Thyroid gland (tissue), 4 donors: ENCODE results near the gene PFN4.
A peak's percentile ranks its signal among the peaks of the same experiment; 100 is the strongest.

Source experiments
- CTCF ChIP-seq, 6 experiments: fragments of 200-600 bp in 3 of 6; fragments of 450-650 bp in 3 of 6; sonication (generic) in 3 of 6; IDR thresholded peaks; one replicate each; pipeline ENCODE4 v1.5.1; 2016 to 2019; ENCODE audit warnings: antibody characterized with exemption in 6 of 6, mild to moderate bottlenecking in 2 of 6, inconsistent platforms in 1 of 6, moderate library complexity in 1 of 6
- POLR2A ChIP-seq, 2 donors: fragments of 450-650 bp; IDR thresholded peaks; one replicate each; pipeline ENCODE4 v1.6.1; 2017; ENCODE audit warnings: antibody characterized with exemption in 2 of 2, mild to moderate bottlenecking in 2 of 2, moderate library complexity in 1 of 2

- TF ChIP-seq CTCF (IDR thresholded peaks at IDR 0.05) (no peak), POLR2A (IDR thresholded peaks at IDR 0.05) (peak in 1 of 2 donors; percentile 42)
Measured at GRCh38 chr2:24083567-24084385, 39.4 kb downstream of the PFN4 start.
